GM12872 (cell line): ENCODE results near the gene TRPV3.

Experiments
- TF ChIP-seq, protein P1 (sequence below): IDR thresholded peaks from 3 replicates; pipeline ENCODE4 v1.5.1; 2011; ENCODE audit warnings: low read depth, mild to moderate bottlenecking, low read length, moderate library complexity; ENCODE audit not compliant: insufficient read depth

TRPV3 gene

DNA sequence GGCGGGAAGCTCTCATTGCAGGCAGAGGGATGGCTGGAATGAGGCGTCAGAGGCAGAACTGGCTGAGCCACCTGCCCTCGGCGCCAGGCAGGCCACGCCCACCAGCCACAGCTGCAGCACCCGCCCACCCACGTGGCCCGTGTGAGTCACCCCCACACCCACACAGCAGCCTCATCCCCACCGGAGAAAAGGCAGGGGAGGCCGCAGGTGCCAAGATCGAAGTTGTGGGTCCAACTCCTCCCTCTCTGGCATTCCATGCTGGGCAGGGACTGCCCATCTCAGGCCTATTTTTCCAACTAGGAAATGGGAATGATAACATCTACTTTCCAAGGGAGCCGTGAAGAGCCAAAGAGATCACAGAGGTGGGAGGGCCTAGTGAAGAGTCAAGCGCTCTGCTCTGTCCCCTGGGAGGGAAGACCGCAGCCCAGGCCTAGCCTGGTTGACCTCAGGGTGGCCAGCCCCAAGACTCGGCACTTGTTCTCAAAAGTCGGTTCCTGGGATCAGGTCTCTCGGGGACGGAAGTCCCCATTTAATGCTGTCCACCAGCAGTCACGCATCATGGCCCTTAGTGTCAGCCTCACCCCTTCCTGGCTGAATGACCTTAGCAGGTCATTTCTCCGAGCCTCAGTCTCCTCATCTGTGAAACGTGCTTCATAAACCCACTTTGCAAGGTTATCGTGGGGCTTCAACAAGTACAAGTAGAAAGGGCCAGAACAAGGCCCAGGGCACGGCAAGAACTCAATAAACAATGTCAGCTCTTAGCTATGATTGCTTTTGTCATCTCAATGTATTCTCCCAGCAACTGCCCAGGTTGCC is at the start of gene TRPV3:
TSS of gene TRPV3 (minus strand) at position 45 of the 816 bp plus-strand sequence. CDS start 2,962 bp downstream, outside the sequence.
- TF ChIP-seq, protein P1, sequence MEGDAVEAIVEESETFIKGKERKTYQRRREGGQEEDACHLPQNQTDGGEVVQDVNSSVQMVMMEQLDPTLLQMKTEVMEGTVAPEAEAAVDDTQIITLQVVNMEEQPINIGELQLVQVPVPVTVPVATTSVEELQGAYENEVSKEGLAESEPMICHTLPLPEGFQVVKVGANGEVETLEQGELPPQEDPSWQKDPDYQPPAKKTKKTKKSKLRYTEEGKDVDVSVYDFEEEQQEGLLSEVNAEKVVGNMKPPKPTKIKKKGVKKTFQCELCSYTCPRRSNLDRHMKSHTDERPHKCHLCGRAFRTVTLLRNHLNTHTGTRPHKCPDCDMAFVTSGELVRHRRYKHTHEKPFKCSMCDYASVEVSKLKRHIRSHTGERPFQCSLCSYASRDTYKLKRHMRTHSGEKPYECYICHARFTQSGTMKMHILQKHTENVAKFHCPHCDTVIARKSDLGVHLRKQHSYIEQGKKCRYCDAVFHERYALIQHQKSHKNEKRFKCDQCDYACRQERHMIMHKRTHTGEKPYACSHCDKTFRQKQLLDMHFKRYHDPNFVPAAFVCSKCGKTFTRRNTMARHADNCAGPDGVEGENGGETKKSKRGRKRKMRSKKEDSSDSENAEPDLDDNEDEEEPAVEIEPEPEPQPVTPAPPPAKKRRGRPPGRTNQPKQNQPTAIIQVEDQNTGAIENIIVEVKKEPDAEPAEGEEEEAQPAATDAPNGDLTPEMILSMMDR: no peak

DNA sequence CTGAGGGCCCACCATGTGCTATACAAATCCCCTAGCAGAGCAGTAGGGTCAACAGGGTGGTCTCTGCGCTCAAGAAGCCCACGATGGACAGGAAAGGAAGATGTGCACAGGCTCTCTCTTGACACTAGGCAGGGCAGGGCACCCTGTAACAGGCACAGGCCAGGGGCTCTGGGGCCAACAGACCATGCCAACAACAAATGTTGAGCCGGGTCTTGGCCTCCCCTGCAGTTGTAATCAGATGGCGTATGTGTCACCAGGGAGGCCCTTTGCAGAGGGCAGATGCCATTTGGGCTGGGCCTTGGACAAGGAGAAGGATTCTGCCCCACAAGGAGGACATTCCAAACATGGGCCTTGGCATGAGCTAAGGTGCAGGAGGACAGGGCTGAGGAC is 46.3 kb upstream of the TRPV3 start:
- TF ChIP-seq, protein P1: no peak

DNA sequence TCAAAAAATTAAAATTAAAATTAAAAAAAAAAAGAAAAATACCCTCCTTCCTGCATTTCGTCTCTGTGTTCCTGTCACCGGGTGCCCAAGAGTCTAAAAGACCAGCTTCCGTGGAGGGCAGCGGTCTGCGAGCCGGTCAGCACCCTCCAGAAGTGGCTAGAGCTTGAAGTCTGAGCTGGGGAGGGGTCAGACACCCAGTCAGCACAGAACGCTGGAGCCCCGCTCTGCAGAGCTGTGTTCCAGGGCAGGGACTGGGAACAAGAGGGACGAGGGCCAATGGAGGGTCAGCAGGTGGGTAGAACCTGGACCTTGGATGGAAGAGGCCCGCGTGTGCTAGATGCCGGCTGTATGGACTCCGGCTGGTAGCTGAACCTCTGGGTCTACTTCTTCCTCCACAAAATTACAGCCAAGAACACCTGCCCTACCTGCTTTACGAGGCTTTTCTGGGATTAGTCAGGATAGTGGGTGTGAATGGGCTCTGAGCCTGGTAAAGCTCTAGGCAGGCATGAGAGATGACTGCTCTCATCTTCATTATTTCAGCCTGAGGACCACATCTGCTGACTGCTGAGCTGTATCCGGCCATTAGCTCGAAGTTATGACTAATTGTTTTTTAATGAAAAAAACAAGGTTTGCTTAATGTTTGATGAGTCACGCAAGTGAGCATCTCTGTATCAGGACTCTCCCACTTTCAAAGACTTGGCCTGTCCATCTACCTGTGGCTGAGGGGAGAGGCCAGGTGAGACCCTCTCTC is 45.7 kb upstream of the TRPV3 start:
- TF ChIP-seq, protein P1: no peak

DNA sequence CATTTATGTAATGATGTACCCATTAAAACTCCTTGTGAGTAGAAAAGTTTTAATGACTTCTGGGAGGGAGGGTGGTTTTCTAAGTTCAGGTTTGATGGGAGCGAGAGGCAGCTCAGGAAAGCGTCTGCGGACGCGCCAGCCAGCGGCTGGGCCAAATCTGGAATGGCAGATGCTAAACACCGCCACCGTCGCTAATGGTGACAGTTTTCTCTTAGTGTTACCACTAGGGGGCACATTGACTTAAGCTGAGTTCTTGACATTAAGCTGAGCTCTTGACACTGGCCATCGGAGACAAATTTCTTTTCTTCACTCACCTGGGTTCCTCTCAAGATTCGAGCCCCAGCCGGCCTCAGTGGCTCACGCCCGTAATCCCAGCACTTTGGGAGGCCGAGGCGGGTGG is 44.9 kb upstream of the TRPV3 start:
- TF ChIP-seq, protein P1: peak; percentile 72

DNA sequence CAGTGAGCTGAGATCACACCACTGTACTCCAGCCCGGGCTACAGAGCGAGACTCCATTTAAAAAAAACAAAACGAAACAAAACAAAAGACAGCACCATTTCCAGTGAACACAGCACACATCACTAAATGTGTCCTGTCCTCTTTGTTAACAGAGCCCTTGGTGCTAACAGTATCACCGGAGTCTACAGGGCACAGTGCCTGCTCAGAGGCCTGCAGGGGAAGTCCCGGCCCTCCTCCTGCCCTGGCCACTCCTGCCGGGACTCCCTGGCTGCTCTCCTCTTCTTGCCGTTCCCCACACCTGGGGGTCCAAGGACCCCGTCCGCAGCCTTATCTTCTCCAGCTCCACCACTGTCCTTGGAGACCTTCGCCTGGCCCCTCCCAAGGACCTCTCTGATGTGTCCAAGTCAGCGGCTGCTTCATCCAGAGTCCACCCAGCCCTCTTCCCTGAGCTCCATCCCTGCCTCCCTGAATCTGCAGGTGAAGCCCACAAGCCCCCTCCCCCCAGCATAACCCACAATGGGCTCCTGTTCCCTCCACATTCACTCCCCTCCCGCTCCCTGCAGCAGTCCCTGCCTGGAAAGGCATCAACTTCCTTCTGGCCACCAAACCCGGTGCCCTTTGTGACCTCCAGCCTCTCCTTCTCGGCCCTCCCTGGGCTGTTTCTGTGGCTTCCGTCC is 43.1 kb upstream of the TRPV3 start:
- TF ChIP-seq, protein P1: no peak

DNA sequence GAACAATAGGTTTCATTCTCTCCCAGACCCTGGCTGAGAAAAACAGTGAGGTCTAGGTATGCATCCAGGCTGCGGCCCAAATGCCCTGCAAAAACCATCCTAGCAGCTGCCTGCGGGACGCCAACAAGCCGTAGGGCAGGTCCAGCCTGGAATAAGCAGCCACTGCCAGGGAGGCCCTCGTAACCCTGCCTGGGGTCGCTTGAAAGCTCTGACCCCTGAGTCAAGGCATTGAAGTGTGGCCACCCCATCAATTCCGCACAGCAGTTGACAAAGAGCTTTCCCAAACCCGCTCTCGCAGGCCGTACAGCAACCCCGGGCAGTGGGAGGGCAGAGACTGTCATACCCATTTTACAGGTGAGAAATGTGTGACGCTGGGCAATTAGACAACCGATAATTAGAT is 40.5 kb upstream of the TRPV3 start:
- TF ChIP-seq, protein P1: no peak
